SK-N-SH (cell line): ENCODE data around the gene NFILZ. TPM values are rescaled to one million over a fixed set of nuclear protein-coding genes. Genes with fewer than 3 reads are reported as not detected.

Experiments
- CTCF ChIA-PET: fragments of 300-600, 350-600 bp; formaldehyde crosslinking; extraction: SDS; loops from one replicate; lab custom pipeline; 2021; lab: Yijun Ruan, JAX
- POLR2A ChIA-PET: fragments of 350-600 bp; sonication (Branson Sonifier 250); formaldehyde crosslinking; extraction: SDS; loops from one replicate; lab custom pipeline; 2020; ENCODE audit warnings: antibody characterized with exemption, inconsistent platforms; lab: Yijun Ruan, JAX
- DNase-seq: peaks from one replicate; pipeline ENCODE4 v3.0.0; 2012
- H2AFZ ChIP-seq: fragments of 200-600 bp; sonication (generic); 2 replicates; pipeline ENCODE4 v1.8.1; 2016; ENCODE audit warnings: antibody characterized with exemption, mild to moderate bottlenecking, low read depth
- H3F3A ChIP-seq: fragments of 200-600 bp; sonication (generic); replicated peaks from 2 replicates; pipeline ENCODE3; 2016; ENCODE audit warnings: antibody characterized with exemption, mild to moderate bottlenecking; ENCODE audit not compliant: insufficient read depth
- H3K27ac ChIP-seq, 2 experiments: fragments of 200-500 bp in 1 of 2; fragments of 200-600 bp in 1 of 2; sonication (Bioruptor generic) in 1 of 2; sonication (generic), shearing (Covaris generic) in 1 of 2; 2 replicates each; pipeline versions ENCODE4 v1.5.1 to v1.6.1; 2014 to 2016; ENCODE audit warnings: low read depth in 2 of 2, inconsistent platforms in 1 of 2, low read length in 1 of 2, mild to moderate bottlenecking in 1 of 2, mixed read lengths in 1 of 2
- H3K27me3 ChIP-seq: fragments of 200-600 bp; sonication (generic), shearing (Covaris generic); 2 replicates; pipeline ENCODE4 v1.6.1; 2016; ENCODE audit warnings: mixed run types; ENCODE audit not compliant: insufficient read depth
- H3K36me3 ChIP-seq, 2 experiments: fragments of 200-500 bp in 1 of 2; fragments of 200-600 bp in 1 of 2; sonication (Bioruptor generic) in 1 of 2; sonication (generic) in 1 of 2; replicated peaks in 1 of 2; 2 replicates each; pipeline versions ENCODE3 to v1.5.1; 2014 to 2016; ENCODE audit warnings: low read length in 1 of 2, mild to moderate bottlenecking in 1 of 2; ENCODE audit not compliant: insufficient read depth in 2 of 2, control insufficient read depth in 1 of 2
- H3K4me1 ChIP-seq, 2 experiments: fragments of 200-500 bp in 1 of 2; fragments of 200-600 bp in 1 of 2; sonication (Bioruptor generic) in 1 of 2; sonication (generic), shearing (Covaris generic) in 1 of 2; 2 replicates each; pipeline versions ENCODE4 v1.5.1 to v1.6.1; 2014 to 2016; ENCODE audit warnings: low read depth in 1 of 2, low read length in 1 of 2, mixed run types in 1 of 2; ENCODE audit not compliant: insufficient read depth in 2 of 2, control insufficient read depth in 1 of 2
- H3K4me2 ChIP-seq: fragments of 200-600 bp; sonication (generic), shearing (Covaris generic); 2 replicates; pipeline ENCODE4 v1.6.1; 2017; ENCODE audit warnings: mixed run types
- H3K4me3 ChIP-seq, 2 experiments: fragments of 200-500 bp in 1 of 2; fragments of 200-600 bp in 1 of 2; sonication (Bioruptor generic) in 1 of 2; sonication (generic), shearing (Covaris generic) in 1 of 2; 2 replicates each; pipeline versions ENCODE4 v1.5.1 to v1.8.1; 2014 to 2016; ENCODE audit warnings: low read depth in 2 of 2, inconsistent platforms in 1 of 2, low read length in 1 of 2, mild to moderate bottlenecking in 1 of 2, mixed read lengths in 1 of 2, moderate library complexity in 1 of 2
- H3K79me2 ChIP-seq: fragments of 200-600 bp; sonication (generic); 2 replicates; pipeline ENCODE4 v1.8.1; 2017; ENCODE audit warnings: mild to moderate bottlenecking; ENCODE audit not compliant: insufficient read depth
- H3K9ac ChIP-seq: fragments of 200-600 bp; sonication (generic); 2 replicates; pipeline ENCODE4 v1.6.1; 2017; ENCODE audit warnings: mixed run types
- H3K9me2 ChIP-seq: fragments of 200-600 bp; sonication (generic); 2 replicates; pipeline ENCODE4 v1.6.1; 2017; ENCODE audit warnings: mixed run types
- H3K9me3 ChIP-seq: fragments of 200-600 bp; sonication (generic); 2 replicates; pipeline ENCODE4 v1.6.1; 2017; ENCODE audit warnings: mixed run types, mild to moderate bottlenecking, moderate library complexity
- H4K20me1 ChIP-seq: fragments of 200-600 bp; sonication (generic); 2 replicates; pipeline ENCODE4 v1.6.1; 2017; ENCODE audit warnings: mild to moderate bottlenecking, mixed run types; ENCODE audit not compliant: insufficient read depth
- CTCF ChIP-seq: fragments of 200-600 bp; sonication (generic); IDR thresholded peaks from 2 replicates; pipeline ENCODE4 v1.6.1; 2017; ENCODE audit warnings: antibody characterized with exemption, mild to moderate bottlenecking, moderate library complexity
- EZH2phosphoT487 ChIP-seq: fragments of 200-600 bp; sonication (generic); IDR thresholded peaks from 2 replicates; pipeline ENCODE4 v1.6.1; 2017; ENCODE audit warnings: low read depth, mixed run types, mild to moderate bottlenecking, antibody characterized with exemption, moderate library complexity, borderline replicate concordance
- GABPA ChIP-seq: IDR thresholded peaks from 2 replicates; pipeline ENCODE4 v1.4.0; 2012; ENCODE audit warnings: low read depth, mild to moderate bottlenecking
- NFIC ChIP-seq: IDR thresholded peaks from 2 replicates; pipeline ENCODE4 v1.4.0; 2012; ENCODE audit warnings: borderline replicate concordance
- RAD21 ChIP-seq: IDR thresholded peaks from 2 replicates; pipeline ENCODE4 v1.6.1; 2012; ENCODE audit warnings: mild to moderate bottlenecking, low read length
- REST ChIP-seq: IDR thresholded peaks from 2 replicates; pipeline ENCODE4 v1.6.1; 2012; ENCODE audit warnings: mild to moderate bottlenecking, low read depth, low read length, moderate library complexity
- SMC3 ChIP-seq: IDR thresholded peaks from 2 replicates; pipeline ENCODE4 v1.6.1; 2012; ENCODE audit warnings: low read depth, low read length, improper control_type of control experiment
- WGBS: methylation state at CpG from one replicate; pipeline ENCODE4 v1.1.6; 2017; ENCODE audit warnings: low lambda C conversion rate; 5-methylcytosine and 5-hydroxymethylcytosine counted together
- polyA plus RNA-seq, 3 experiments: library from polyadenylated mRNA; depleted of rRNA; stranded (reverse); fragments of >200 nt; gene quantifications; 2 replicates each; pipeline ENCODE4 v1.2.3, GENCODE V29; 2012

NFILZ gene
- polyA plus RNA-seq, 1 of the 3 experiments (the other 2 are of a cell fraction) = not detected

- Histone ChIP-seq H4K20me1 (no peaks in the 10 kb centered on the region), H3K27ac (no peak overlapping the region), H3K4me1 (peaks cover 0 to 7% of the 10 kb centered on the region in 2 experiments; a peak in 1 of 4 replicates), H3K9me2 (no peaks in the 10 kb centered on the region), H3K4me2 (no peak overlapping the region), H3K4me3 (no peak overlapping the region), H3K27me3 (peaks cover 22% of the 10 kb centered on the region; the same call in 1 of the 2 replicates), H3K79me2 (no peaks in the 10 kb centered on the region), H3F3A (no peaks in the 10 kb centered on the region), H2AFZ (no peak overlapping the region), H3K9ac (no peak overlapping the region), H3K9me3 (no peaks in the 10 kb centered on the region), H3K36me3 (no peaks in the 10 kb centered on the region)
- 23% methylated on average over 2 of the region's 2 CpGs for WGBS
- ChIA-PET CTCF (interaction anchor here (0.7 to 8.0 kb wide), 10 partner anchors 10 to 450 kb away, joined by 3 to 49 read pairs (median 3); partner anchors contain the start of gene MYO1F), POLR2A (no interaction called here)
- TF ChIP-seq NFIC (peak; percentile 27; the same call in 1 of the 2 replicates), EZH2phosphoT487 (no peak)
- no peak for DNase-seq
These were observed 10.9 kb downstream of the NFILZ start for GRCh38 chr19:8641221-8641907.

- WGBS = 32% methylated on average over 4 of the region's 4 CpGs
- Histone ChIP-seq H3K4me2 (no peak overlapping the region), H3K27ac (no peak overlapping the region), H3K27me3 (peaks cover 29% of the 10 kb centered on the region; the same call in 1 of the 2 replicates), H3K4me3 (no peak overlapping the region), H3K4me1 (peaks cover 0 to 7% of the 10 kb centered on the region in 2 experiments; a peak in 1 of 4 replicates), H2AFZ (no peak overlapping the region), H3F3A (no peaks in the 10 kb centered on the region), H3K9me2 (no peaks in the 10 kb centered on the region), H3K36me3 (no peaks in the 10 kb centered on the region), H4K20me1 (no peaks in the 10 kb centered on the region), H3K79me2 (no peaks in the 10 kb centered on the region), H3K9ac (no peak overlapping the region), H3K9me3 (no peaks in the 10 kb centered on the region)
- ChIA-PET POLR2A (no interaction called here), CTCF (interaction anchor here (0.7 to 8.0 kb wide), 10 partner anchors 11 to 450 kb away, joined by 3 to 49 read pairs (median 3); partner anchors contain the start of gene MYO1F)
- peak; percentile 32; the same call in 1 of the 2 replicates for TF ChIP-seq SMC3
- TF ChIP-seq REST = no peak
- TF ChIP-seq GABPA = no peak
- peak; percentile 54 for TF ChIP-seq RAD21
- peak; percentile 64 for TF ChIP-seq CTCF
- DNase-seq = peak; percentile 44
These were observed 11.6 kb downstream of the NFILZ start for GRCh38 chr19:8641908-8642547.
